Measurements from ENCODE around the gene EIF1AX. TPM values are rescaled to one million over a fixed set of nuclear protein-coding genes. Genes with fewer than 3 reads are reported as not detected.

EIF1AX gene
- total RNA-seq, 1 experiment from 2014 or later, result 159 TPM

GRCh38 chrX:20080277-20080676 is 61.4 kb downstream of the EIF1AX start:
- no peak for DNase-seq (ENCODE audit: low spot score)
- H3K27ac Mint-ChIP-seq, result no peak overlapping the region
- H3K9me3 Mint-ChIP-seq, result no peaks in the 10 kb centered on the region
- TF ChIP-seq GRHL2 (CRISPR knock-in tag; IDR thresholded peaks at IDR 0.05; ENCODE audit: insufficient replicate concordance, severe bottlenecking), result no peak
- no peak for TF ChIP-seq ZBTB21 (CRISPR knock-in tag; IDR thresholded peaks at IDR 0.05; ENCODE audit: borderline replicate concordance)
- no peak for TF ChIP-seq ATF3 (CRISPR knock-in tag; conservative IDR thresholded peaks at IDR 0.05)
- no peak for TF ChIP-seq ETV6 (CRISPR knock-in tag; IDR thresholded peaks at IDR 0.05)
- TF ChIP-seq NFATC4 (CRISPR knock-in tag; IDR thresholded peaks at IDR 0.05), result no peak
- no peak for TF ChIP-seq TCF7 (CRISPR knock-in tag; IDR thresholded peaks at IDR 0.05; ENCODE audit: low read depth)
- H3K4me1 Mint-ChIP-seq, result no peaks in the 10 kb centered on the region
- no peaks in the 10 kb centered on the region for H3K36me3 Mint-ChIP-seq
- no peaks in the 10 kb centered on the region for H3K27me3 Mint-ChIP-seq (ENCODE audit: low read depth)
- ChIA-PET CTCF (no interaction called here), POLR2A (no interaction called here)
- H3K4me3 Mint-ChIP-seq, result no peak overlapping the region
- ATAC-seq, result no peak

Other genes starting within 250 kb of the EIF1AX start
- 8.1 to 10.9 TPM (median 10.2 TPM) in 3 replicates for gene BCLAF3, start 150.8 kb downstream of the EIF1AX start, total RNA-seq (2021)
- gene MAP7D2, start 24.9 kb downstream of the EIF1AX start, total RNA-seq (2021), result 0.57 to 0.80 TPM (median 0.73 TPM) in 3 replicates
- gene RPS6KA3, start 125.1 kb upstream of the EIF1AX start, total RNA-seq (2021), result 13.7 to 14.6 TPM (median 13.9 TPM) in 3 replicates

All from WTC11 (cell line).